Astrocyte (in vitro differentiated cells and primary cell): ENCODE measurements around the gene KRTAP4-9. TPM values are rescaled to one million over a fixed set of nuclear protein-coding genes. Genes with fewer than 3 reads are reported as not detected.
"Not testable (repeated sequence)": the region's sequence is repeated elsewhere in the genome, so short reads cannot be mapped to it uniquely, and the experiment has no call there.

Source experiments
- DNase-seq: peaks from one replicate; pipeline ENCODE4 v3.0.0-alpha.2; 2010; ENCODE audit warnings: low read depth
- FAIRE-seq: peaks from 2 replicates; lab custom pipeline; 2011; peaks lifted over from hg19 to GRCh38; lab: Jason Lieb, UNC
- H2AFZ ChIP-seq: 2 replicates; pipeline ENCODE4 v1.6.0; 2012; ENCODE audit warnings: low read depth, low read length, inconsistent platforms
- H3K27ac ChIP-seq: 2 replicates; pipeline ENCODE4 v1.5.1; 2011; ENCODE audit warnings: low read depth, low read length, inconsistent platforms
- H3K27me3 ChIP-seq: 2 replicates; pipeline ENCODE4 v1.6.0; 2011; ENCODE audit warnings: low read length, inconsistent platforms; ENCODE audit not compliant: insufficient read depth
- H3K36me3 ChIP-seq: 2 replicates; pipeline ENCODE4 v1.5.1; 2011; ENCODE audit warnings: low read length, inconsistent platforms; ENCODE audit not compliant: insufficient read depth
- H3K4me1 ChIP-seq: 2 replicates; pipeline ENCODE4 v1.5.1; 2011; ENCODE audit warnings: low read length, inconsistent platforms; ENCODE audit not compliant: insufficient read depth
- H3K4me2 ChIP-seq: 2 replicates; pipeline ENCODE4 v1.6.0; 2012; ENCODE audit warnings: low read length, inconsistent platforms
- H3K4me3 ChIP-seq: 2 replicates; pipeline ENCODE4 v1.5.1; 2011; ENCODE audit warnings: low read depth, mild to moderate bottlenecking, low read length, inconsistent platforms; ENCODE audit not compliant: insufficient read depth
- H3K79me2 ChIP-seq: 2 replicates; pipeline ENCODE4 v1.6.0; 2012; ENCODE audit warnings: mild to moderate bottlenecking, low read length, inconsistent platforms; ENCODE audit not compliant: insufficient read depth
- H3K9ac ChIP-seq: 2 replicates; pipeline ENCODE4 v1.6.0; 2012; ENCODE audit warnings: mild to moderate bottlenecking, low read length, inconsistent platforms
- H3K9me3 ChIP-seq: 2 replicates; pipeline ENCODE4 v1.5.1; 2012; ENCODE audit warnings: low read depth, mild to moderate bottlenecking, low read length, inconsistent platforms; ENCODE audit not compliant: insufficient read depth
- H4K20me1 ChIP-seq: 2 replicates; pipeline ENCODE4 v1.6.0; 2012; ENCODE audit warnings: low read length, inconsistent platforms; ENCODE audit not compliant: insufficient read depth
- H3K27ac Mint-ChIP-seq: one replicate; pipeline ENCODE4 v1.8.0; 2021; ENCODE audit warnings: mild to moderate bottlenecking, mixed read lengths; ENCODE audit not compliant: unreplicated experiment
- H3K27me3 Mint-ChIP-seq: one replicate; pipeline ENCODE4 v1.8.0; 2021; ENCODE audit warnings: low read depth, mixed read lengths; ENCODE audit not compliant: unreplicated experiment
- H3K36me3 Mint-ChIP-seq: one replicate; pipeline ENCODE4 v1.8.0; 2021; ENCODE audit warnings: low read depth, mixed read lengths; ENCODE audit not compliant: unreplicated experiment
- H3K4me1 Mint-ChIP-seq: one replicate; pipeline ENCODE4 v1.8.0; 2021; ENCODE audit warnings: low read depth, mixed read lengths; ENCODE audit not compliant: unreplicated experiment
- H3K4me3 Mint-ChIP-seq: one replicate; pipeline ENCODE4 v1.8.0; 2021; ENCODE audit warnings: mild to moderate bottlenecking, moderate library complexity, mixed read lengths; ENCODE audit not compliant: unreplicated experiment
- H3K9me3 Mint-ChIP-seq: one replicate; pipeline ENCODE4 v1.8.0; 2021; ENCODE audit warnings: mild to moderate bottlenecking, mixed read lengths; ENCODE audit not compliant: unreplicated experiment
- EZH2 ChIP-seq: IDR thresholded peaks from 2 replicates; pipeline ENCODE4 v1.6.1; 2012; ENCODE audit warnings: mild to moderate bottlenecking, low read length, inconsistent platforms; ENCODE audit not compliant: insufficient read depth
- total RNA-seq: library from RNA; stranded (reverse); gene quantifications from 2 replicates; pipeline ENCODE4 v1.2.1, GENCODE V29; 2021
- TF ChIP-seq, protein P1 (sequence below): IDR thresholded peaks from 2 replicates; pipeline ENCODE4 v1.5.1; 2011; ENCODE audit warnings: low read depth, mild to moderate bottlenecking, inconsistent platforms, low read length, moderate library complexity; ENCODE audit not compliant: insufficient read depth

KRTAP4-9 gene
- total RNA-seq, 1 donor from 2014 or later, result not detected

DNA sequence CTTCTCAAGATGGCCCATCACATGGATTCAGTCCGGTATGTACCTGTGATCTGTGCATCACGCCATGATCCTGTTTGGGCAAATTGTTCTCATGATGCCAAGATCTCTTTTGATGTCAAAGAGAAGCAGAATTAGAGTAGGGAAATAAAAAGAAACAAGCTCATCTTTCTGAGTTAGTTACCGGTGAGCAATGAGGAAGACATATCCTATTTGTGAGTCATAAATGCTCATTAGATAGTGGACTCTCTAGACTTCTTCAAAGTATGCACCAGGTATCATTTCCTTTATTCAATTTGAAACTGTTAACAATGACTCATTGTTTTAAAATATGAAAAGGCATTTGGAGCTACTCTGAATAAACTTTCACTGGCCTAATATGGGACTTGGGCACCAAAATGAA, 26.8 kb downstream of the KRTAP4-9 start:
- Histone ChIP-seq H3K27me3 (no peaks in the 10 kb centered on the region), H4K20me1 (no peaks in the 10 kb centered on the region), H3K4me2 (peak overlapping the region; percentile 49), H3K9ac (no peak overlapping the region), H3K36me3 (no peaks in the 10 kb centered on the region), H3K9me3 (no peaks in the 10 kb centered on the region), H3K27ac (peak overlapping the region; percentile 49), H3K4me3 (no peak overlapping the region), H3K79me2 (no peaks in the 10 kb centered on the region), H2AFZ (no peak overlapping the region), H3K4me1 (peaks cover 5% of the 10 kb centered on the region)
- DNase-seq, result peak; percentile 65
- peak; percentile 59 for FAIRE-seq
- peak overlapping the region; percentile 43 for H3K27ac Mint-ChIP-seq
- no peaks in the 10 kb centered on the region for H3K36me3 Mint-ChIP-seq
- no peak overlapping the region for H3K4me3 Mint-ChIP-seq
- peaks cover 4% of the 10 kb centered on the region for H3K9me3 Mint-ChIP-seq
- TF ChIP-seq, protein P1, sequence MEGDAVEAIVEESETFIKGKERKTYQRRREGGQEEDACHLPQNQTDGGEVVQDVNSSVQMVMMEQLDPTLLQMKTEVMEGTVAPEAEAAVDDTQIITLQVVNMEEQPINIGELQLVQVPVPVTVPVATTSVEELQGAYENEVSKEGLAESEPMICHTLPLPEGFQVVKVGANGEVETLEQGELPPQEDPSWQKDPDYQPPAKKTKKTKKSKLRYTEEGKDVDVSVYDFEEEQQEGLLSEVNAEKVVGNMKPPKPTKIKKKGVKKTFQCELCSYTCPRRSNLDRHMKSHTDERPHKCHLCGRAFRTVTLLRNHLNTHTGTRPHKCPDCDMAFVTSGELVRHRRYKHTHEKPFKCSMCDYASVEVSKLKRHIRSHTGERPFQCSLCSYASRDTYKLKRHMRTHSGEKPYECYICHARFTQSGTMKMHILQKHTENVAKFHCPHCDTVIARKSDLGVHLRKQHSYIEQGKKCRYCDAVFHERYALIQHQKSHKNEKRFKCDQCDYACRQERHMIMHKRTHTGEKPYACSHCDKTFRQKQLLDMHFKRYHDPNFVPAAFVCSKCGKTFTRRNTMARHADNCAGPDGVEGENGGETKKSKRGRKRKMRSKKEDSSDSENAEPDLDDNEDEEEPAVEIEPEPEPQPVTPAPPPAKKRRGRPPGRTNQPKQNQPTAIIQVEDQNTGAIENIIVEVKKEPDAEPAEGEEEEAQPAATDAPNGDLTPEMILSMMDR, result no peak
- TF ChIP-seq EZH2, result no peak
- peaks cover 10% of the 10 kb centered on the region for H3K4me1 Mint-ChIP-seq
- no peaks in the 10 kb centered on the region for H3K27me3 Mint-ChIP-seq

- Histone ChIP-seq H3K27me3 (no peaks in the 10 kb centered on the region), H3K4me2 (no peak overlapping the region), H3K27ac (no peak overlapping the region), H3K4me3 (no peak overlapping the region), H3K9ac (no peak overlapping the region), H3K79me2 (no peaks in the 10 kb centered on the region), H3K4me1 (peaks cover 5% of the 10 kb centered on the region), H4K20me1 (no peaks in the 10 kb centered on the region), H3K36me3 (no peaks in the 10 kb centered on the region), H2AFZ (peak overlapping the region; percentile 6), H3K9me3 (no peaks in the 10 kb centered on the region)
- H3K36me3 Mint-ChIP-seq, result no peaks in the 10 kb centered on the region
- no peaks in the 10 kb centered on the region for H3K27me3 Mint-ChIP-seq
- H3K9me3 Mint-ChIP-seq, result peaks cover 4% of the 10 kb centered on the region
- TF ChIP-seq EZH2, result no peak
- TF ChIP-seq, protein P1, result no peak
- DNase-seq (peak; percentile 8), FAIRE-seq (peak; percentile 86)
- H3K4me1 Mint-ChIP-seq, result peaks cover 10% of the 10 kb centered on the region
- H3K27ac Mint-ChIP-seq, result no peak overlapping the region
- no peak overlapping the region for H3K4me3 Mint-ChIP-seq
Observed at GRCh38 chr17:41133880-41134735, 28.9 kb downstream of the KRTAP4-9 start.

DNA sequence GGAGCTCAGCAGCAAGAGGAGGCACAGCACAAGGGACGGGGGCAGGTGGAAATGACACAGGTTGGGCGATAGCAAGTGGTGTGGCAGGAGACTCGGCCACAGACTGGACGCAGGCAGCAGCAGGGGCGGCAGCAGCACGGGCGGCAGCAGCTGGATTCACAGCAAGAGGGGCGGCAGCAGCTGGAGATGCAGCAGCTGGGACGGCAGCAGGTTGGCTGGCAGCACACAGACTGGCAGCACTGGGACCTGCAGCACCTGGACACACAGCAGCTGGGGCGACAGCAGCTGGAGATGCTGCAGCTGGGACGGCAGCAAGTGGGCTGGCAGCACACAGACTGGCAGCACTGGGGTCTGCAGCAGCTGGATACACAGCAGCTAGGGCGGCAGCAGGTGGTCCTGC, 34.7 kb downstream of the KRTAP4-9 start:
- not testable (repeated sequence) for FAIRE-seq, H3K9ac ChIP-seq, H3K4me3 Mint-ChIP-seq, H3K79me2 ChIP-seq, H3K4me1 ChIP-seq, H3K27ac Mint-ChIP-seq, H4K20me1 ChIP-seq, H3K27me3 Mint-ChIP-seq, H3K36me3 Mint-ChIP-seq, H3K36me3 ChIP-seq, H3K9me3 ChIP-seq, H3K4me3 ChIP-seq, DNase-seq, H3K4me2 ChIP-seq, H2AFZ ChIP-seq, H3K27me3 ChIP-seq
- Mint-ChIP-seq H3K9me3 (peaks cover 10% of the 10 kb centered on the region), H3K4me1 (peaks cover 14% of the 10 kb centered on the region)
- peak overlapping the region; percentile 58 for H3K27ac ChIP-seq
